Stimulated activated CD4-positive, alpha-beta T cell treated with anti-CD3 and anti-CD28 coated beads, Interleukin-4, amount 100 ng/mL, for 24 hours (primary cell): ENCODE measurements around the gene HIPK2.
"Not testable (repeated sequence)": the region's sequence is repeated elsewhere in the genome, so short reads cannot be mapped to it uniquely, and the experiment has no call there.

ENCODE experiments used
- DNase-seq: peaks from one replicate; pipeline ENCODE4 v3.0.0-alpha.2; 2020

Gene HIPK2

GRCh38 chr7:139560199-139560598 lies 217.6 kb downstream of the HIPK2 start:
- no peak for DNase-seq

- DNase-seq, result no peak
These were observed 218.3 kb downstream of the HIPK2 start for GRCh38 chr7:139559364-139560105.

- DNase-seq, result no peak
These were observed 219.8 kb downstream of the HIPK2 start for GRCh38 chr7:139557857-139558581.

GRCh38 chr7:139553991-139554700 lies 223.7 kb downstream of the HIPK2 start:
- DNase-seq, result not testable (repeated sequence)

- no peak for DNase-seq
These were observed 229.3 kb downstream of the HIPK2 start for GRCh38 chr7:139548302-139549028.

GRCh38 chr7:139544645-139545044 lies 233.2 kb downstream of the HIPK2 start:
- no peak for DNase-seq

GRCh38 chr7:139543801-139544603 lies 233.8 kb downstream of the HIPK2 start:
- no peak for DNase-seq

GRCh38 chr7:139542308-139543151 lies 235.3 kb downstream of the HIPK2 start:
- DNase-seq, result no peak

GRCh38 chr7:139541600-139542307 lies 236.0 kb downstream of the HIPK2 start:
- DNase-seq, result no peak

- DNase-seq, result no peak
These were observed 237.6 kb downstream of the HIPK2 start for GRCh38 chr7:139540203-139540602.

- no peak for DNase-seq
These were observed 238.7 kb downstream of the HIPK2 start for GRCh38 chr7:139538881-139539635.

GRCh38 chr7:139536152-139536551 lies 241.6 kb downstream of the HIPK2 start:
- DNase-seq, result no peak

GRCh38 chr7:139534966-139535651 lies 242.7 kb downstream of the HIPK2 start:
- no peak for DNase-seq

- DNase-seq, result no peak
These were observed 243.7 kb downstream of the HIPK2 start for GRCh38 chr7:139534096-139534495.

- DNase-seq, result no peak
These were observed 245.1 kb downstream of the HIPK2 start for GRCh38 chr7:139532636-139533155.

GRCh38 chr7:139531094-139531493 lies 246.7 kb downstream of the HIPK2 start:
- no peak for DNase-seq

- DNase-seq, result no peak
These were observed 250.9 kb downstream of the HIPK2 start for GRCh38 chr7:139526578-139527544.

GRCh38 chr7:139525750-139526149 lies 252.0 kb downstream of the HIPK2 start:
- no peak for DNase-seq
